ENCODE results near the gene PLCL2.

PLCL2 gene

DNA sequence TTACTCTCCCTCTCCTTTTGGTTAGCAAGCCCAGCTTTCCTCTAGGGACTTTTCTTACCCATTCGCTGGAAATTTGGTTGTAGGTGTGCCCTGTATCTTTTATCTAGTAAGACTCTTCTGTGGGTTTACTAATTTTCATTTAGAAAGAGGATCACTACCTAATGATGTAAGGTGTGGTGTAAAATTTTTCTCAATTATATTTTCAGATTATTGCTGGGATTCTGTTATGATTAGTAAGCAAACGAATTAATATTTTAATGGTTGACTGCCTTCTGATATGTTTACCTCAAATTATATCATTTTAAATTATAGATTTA lies 28.5 kb downstream of the PLCL2 start:
- no peak for DNase-seq (ENCODE audit: low read depth)
- no peak overlapping the region for H3K4me3 ChIP-seq (ENCODE audit: low read depth, low read length)
- TF ChIP-seq, protein P1, sequence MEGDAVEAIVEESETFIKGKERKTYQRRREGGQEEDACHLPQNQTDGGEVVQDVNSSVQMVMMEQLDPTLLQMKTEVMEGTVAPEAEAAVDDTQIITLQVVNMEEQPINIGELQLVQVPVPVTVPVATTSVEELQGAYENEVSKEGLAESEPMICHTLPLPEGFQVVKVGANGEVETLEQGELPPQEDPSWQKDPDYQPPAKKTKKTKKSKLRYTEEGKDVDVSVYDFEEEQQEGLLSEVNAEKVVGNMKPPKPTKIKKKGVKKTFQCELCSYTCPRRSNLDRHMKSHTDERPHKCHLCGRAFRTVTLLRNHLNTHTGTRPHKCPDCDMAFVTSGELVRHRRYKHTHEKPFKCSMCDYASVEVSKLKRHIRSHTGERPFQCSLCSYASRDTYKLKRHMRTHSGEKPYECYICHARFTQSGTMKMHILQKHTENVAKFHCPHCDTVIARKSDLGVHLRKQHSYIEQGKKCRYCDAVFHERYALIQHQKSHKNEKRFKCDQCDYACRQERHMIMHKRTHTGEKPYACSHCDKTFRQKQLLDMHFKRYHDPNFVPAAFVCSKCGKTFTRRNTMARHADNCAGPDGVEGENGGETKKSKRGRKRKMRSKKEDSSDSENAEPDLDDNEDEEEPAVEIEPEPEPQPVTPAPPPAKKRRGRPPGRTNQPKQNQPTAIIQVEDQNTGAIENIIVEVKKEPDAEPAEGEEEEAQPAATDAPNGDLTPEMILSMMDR (IDR thresholded peaks at IDR 0.05; ENCODE audit: control insufficient read depth, extremely low read depth, insufficient read depth): no peak

DNA sequence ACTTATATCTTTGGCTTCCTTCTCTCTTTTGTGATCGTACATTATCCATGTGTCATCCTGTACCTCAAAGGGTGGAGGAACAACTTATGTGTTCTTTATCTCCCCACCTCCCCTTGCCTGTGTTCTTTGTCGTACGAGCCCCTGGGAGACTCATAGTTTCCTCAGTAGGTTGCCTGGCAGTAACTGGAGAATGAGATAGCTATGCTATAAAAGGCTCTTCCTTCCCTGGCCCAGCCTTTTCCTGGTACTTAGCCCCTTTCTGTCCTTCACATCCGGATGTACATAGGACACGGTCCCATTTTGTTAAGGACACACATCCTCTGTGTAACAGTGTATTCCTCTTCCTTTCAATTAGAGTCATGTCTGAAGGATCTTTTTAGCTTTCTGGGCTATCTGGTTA lies 32.1 kb downstream of the PLCL2 start:
- TF ChIP-seq, protein P1 (IDR thresholded peaks at IDR 0.05; ENCODE audit: control insufficient read depth, extremely low read depth, insufficient read depth): no peak
- no peak for DNase-seq (ENCODE audit: low read depth)
- no peak overlapping the region for H3K4me3 ChIP-seq (ENCODE audit: low read depth, low read length)

DNA sequence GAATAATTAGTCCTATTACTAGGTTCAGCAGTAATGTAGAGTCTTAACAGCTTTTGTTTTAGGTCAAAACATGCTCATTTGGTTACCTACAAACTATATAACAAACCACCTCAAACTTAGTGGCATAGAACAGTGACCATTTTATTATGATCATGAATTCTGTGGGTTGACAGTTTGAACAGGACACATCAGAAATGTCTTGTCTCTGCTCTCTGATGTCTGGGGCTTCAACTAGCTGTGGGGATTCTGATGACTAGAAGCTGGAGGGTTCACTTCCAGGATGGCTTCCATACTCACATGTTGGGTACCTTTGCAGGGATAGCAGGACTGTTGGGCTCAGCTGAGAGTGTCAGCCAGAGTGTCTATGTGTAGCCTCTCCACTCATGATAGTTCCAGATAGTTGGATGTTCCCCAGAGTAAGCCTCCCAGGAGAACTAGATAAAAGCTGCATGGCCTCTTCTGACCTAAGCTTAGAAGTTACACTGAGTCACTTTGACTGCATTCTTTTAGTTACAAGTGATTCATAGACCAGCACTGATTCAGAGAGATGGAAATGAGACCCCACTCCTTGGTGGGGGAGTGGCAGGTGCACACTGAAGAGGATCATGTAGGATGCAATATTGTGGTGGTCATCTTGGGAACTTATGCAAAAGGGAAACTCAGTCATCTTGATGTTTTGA lies 32.6 kb downstream of the PLCL2 start:
- no peak for DNase-seq (ENCODE audit: low read depth)
- TF ChIP-seq, protein P1 (IDR thresholded peaks at IDR 0.05; ENCODE audit: control insufficient read depth, extremely low read depth, insufficient read depth): no peak
- no peak overlapping the region for H3K4me3 ChIP-seq (ENCODE audit: low read depth, low read length)

DNA sequence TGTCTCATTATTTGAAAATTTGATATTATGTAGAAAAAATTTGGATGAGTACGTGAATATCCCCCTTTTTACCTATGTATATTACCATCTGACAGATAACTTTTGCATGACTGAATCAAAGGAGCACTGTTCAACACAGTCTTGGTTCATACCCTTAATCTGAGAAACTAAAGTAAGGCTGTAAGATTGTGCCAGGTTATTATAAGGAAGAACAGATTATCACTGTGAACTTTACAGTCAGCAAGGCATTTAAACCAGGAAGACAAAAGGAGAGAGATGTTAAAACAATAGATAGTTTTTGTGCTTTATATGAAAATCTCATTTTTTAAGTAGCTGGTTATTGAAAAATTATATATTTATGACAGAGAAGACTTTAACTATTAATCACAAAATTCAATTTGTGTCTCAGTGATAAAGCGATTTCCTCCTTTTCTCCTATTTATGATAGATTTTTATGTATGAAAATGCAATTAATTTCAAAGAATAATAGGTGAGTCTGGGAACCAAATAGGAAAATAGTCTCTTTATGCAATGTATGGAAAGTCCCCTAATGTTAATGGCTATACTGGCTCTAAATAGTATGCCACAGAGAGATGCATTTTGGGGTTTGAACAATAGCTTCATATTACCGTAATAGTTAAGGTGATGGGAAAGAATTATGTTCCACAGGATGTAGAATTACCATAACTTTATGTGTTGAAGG lies 33.4 kb downstream of the PLCL2 start:
- no peak overlapping the region for H3K4me3 ChIP-seq (ENCODE audit: low read depth, low read length)
- TF ChIP-seq, protein P1 (IDR thresholded peaks at IDR 0.05; ENCODE audit: control insufficient read depth, extremely low read depth, insufficient read depth): no peak
- no peak for DNase-seq (ENCODE audit: low read depth)

DNA sequence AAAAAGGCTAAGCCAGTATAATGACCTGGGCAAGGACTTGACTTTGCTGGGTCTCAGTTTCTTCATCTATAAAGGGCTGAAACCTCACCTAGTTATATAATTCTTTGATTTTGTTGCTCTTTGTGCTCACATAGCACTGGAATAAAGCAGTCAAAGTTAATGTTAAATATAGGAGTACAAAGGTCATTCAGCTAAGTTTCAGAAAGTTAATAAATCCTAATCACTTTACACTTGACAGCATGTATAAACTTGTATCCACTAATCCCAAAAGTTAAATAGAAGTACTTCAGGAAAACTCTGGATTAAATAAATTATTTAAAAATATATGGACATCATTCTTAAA lies 33.9 kb downstream of the PLCL2 start:
- TF ChIP-seq, protein P1 (IDR thresholded peaks at IDR 0.05; ENCODE audit: control insufficient read depth, extremely low read depth, insufficient read depth): no peak
- no peak overlapping the region for H3K4me3 ChIP-seq (ENCODE audit: low read depth, low read length)
- DNase-seq (ENCODE audit: low read depth): no peak

DNA sequence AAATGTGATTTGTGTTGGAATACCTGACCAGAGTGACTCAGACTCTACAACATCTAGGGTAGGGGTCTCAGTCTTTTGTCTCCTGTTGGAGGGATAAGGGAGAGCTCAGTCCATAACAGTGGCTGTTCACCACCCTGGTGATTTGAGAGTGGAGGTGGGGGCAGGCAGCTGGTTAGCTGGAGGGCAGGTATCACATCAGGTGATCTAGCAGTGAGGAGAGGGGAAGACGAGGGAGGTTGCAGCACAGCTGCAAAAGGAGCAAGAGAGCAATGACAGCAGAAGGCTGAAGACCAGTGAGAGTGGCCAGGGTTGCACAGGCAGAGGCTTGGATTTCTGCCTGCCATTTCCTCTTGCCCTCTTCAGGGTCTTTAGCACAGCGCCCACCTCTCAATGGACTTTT lies 38.4 kb downstream of the PLCL2 start:
- H3K4me3 ChIP-seq (ENCODE audit: low read depth, low read length): no peak overlapping the region
- DNase-seq (ENCODE audit: low read depth): no peak
- TF ChIP-seq, protein P1 (IDR thresholded peaks at IDR 0.05; ENCODE audit: control insufficient read depth, extremely low read depth, insufficient read depth): no peak

DNA sequence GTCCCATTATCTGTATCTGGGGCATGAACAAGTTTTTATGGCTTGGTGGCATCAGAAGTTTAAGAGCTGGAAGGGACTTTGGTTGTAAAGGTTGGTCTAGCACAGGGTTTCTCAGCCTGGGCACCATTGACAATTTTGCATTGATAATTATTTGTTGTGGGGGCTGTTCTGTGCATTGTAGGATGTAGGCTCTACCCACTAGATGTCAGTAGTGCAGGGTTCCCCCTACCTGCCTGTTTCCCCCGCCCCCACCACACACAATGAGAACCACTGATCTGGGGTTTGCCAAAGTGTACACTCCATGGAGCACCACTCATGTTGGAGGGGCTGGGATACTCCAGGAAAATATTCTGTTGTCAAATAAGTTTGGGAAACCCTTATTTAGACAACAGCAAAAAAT lies 42.7 kb downstream of the PLCL2 start:
- no peak overlapping the region for H3K4me3 ChIP-seq (ENCODE audit: low read depth, low read length)
- TF ChIP-seq, protein P1 (IDR thresholded peaks at IDR 0.05; ENCODE audit: control insufficient read depth, extremely low read depth, insufficient read depth): no peak
- no peak for DNase-seq (ENCODE audit: low read depth)
